ENCODE measurements around the gene OR2H2. TPM values are rescaled to one million over a fixed set of nuclear protein-coding genes. Genes with fewer than 3 reads are reported as not detected.

The OR2H2 gene
- total and polyA plus RNA-seq, 2 of the 13 experiments (the other 11 are each of a cell fraction or from before 2014, with no cell fraction given): not detected

- ATAC-seq: peak; percentile 79
- Histone ChIP-seq H3K27me3 (ENCODE audit: control insufficient read depth in 1 of 2, insufficient read depth in 2 of 2, low read length in 2 of 2) (peaks cover 4 to 61% of the 10 kb centered on the region in 2 experiments), H3K79me2 (ENCODE audit: insufficient read depth, low read length) (no peaks in the 10 kb centered on the region), H3K4me1 (ENCODE audit: insufficient read depth, low read length) (peaks cover 27% of the 10 kb centered on the region), H3K27ac (ENCODE audit: extremely low read length, insufficient read depth, low read length) (no peak within 1 kb of the TSS), H2AFZ (ENCODE audit: low read length) (no peak within 1 kb of the TSS), H3K4me2 (ENCODE audit: low read depth, low read length) (peak within 1 kb of the TSS; percentile 63), H3K9me3 (ENCODE audit: low read length) (no peaks in the 10 kb centered on the region), H3K9ac (ENCODE audit: insufficient read depth, low read depth, low read length) (peak within 1 kb of the TSS; percentile 24; the same call in 1 of the 2 replicates), H3K4me3 (replicated peaks in 1 of 3; ENCODE audit: insufficient read depth in 1 of 3, low read depth in 2 of 3, low read length in 3 of 3) (peak within 1 kb of the TSS; percentile 56 to 74 (median 65)), H3K36me3 (replicated peaks in 1 of 2; ENCODE audit: control insufficient read depth in 1 of 2, insufficient read depth in 2 of 2, low read length in 2 of 2) (no peaks in the 10 kb centered on the region), H4K20me1 (ENCODE audit: insufficient read depth, low read length) (no peaks in the 10 kb centered on the region; the same call in 1 of the 2 replicates)
- BruUV-seq (replicated peaks): no TSS peak
- FAIRE-seq: no peak
- 3% methylated on average over 56 of the region's 57 CpGs for WGBS (ENCODE audit: low lambda C conversion rate)
- in situ Hi-C loops (cut with HindIII; ENCODE audit: extremely low pct_ligation_motif_present, low pct_unique_long_range_greater_than_20kb) (no loop called here), intact Hi-C loops (cut with micrococcal nuclease; ENCODE audit: unreplicated experiment) (no loop called here)
- DNase-seq (ENCODE audit: low spot score): no peak
- ChIA-PET CTCF (ENCODE audit: low intra/inter-chr PET ratio, low total read pairs) (no interaction called here), POLR2A (interaction anchor here (0.8 to 1.1 kb wide), 2 partner anchors 15 to 709 kb away, joined by 3 to 4 read pairs; partner anchors contain the start of gene TRIM27)
- TF ChIP-seq CHCHD3 (CRISPR knock-in tag; IDR thresholded peaks at IDR 0.05): 0 out of 2 replicates have a peak, but pooled peaks have one; percentile 57
- TF ChIP-seq HNRNPK (IDR thresholded peaks at IDR 0.05; ENCODE audit: low read depth, low read length, poor library complexity, severe bottlenecking): peak; percentile 91
- no peak for TF ChIP-seq SMAD1 (CRISPR knock-in tag; IDR thresholded peaks at IDR 0.05; ENCODE audit: borderline replicate concordance, low read depth)
- 0 out of 2 replicates have a peak, but pooled peaks have one; percentile 31 for TF ChIP-seq HBP1 (CRISPR knock-in tag; IDR thresholded peaks at IDR 0.05; ENCODE audit: low read depth)
- no peak for TF ChIP-seq IKZF4 (CRISPR knock-in tag; IDR thresholded peaks at IDR 0.05; ENCODE audit: borderline replicate concordance, low read depth, not compliant biosample characterization)
- TF ChIP-seq MAZ (IDR thresholded peaks at IDR 0.05; ENCODE audit: borderline replicate concordance, low read depth, low read length): no peak
- TF ChIP-seq MAZ (CRISPR knock-in tag; IDR thresholded peaks at IDR 0.05; ENCODE audit: low read depth): peak; percentile 16; the same call in 1 of the 2 replicates
- TF ChIP-seq TEAD3 (CRISPR knock-in tag; optimal IDR thresholded peaks at IDR 0.05; ENCODE audit: borderline replicate concordance): no peak
- no peak for TF ChIP-seq ZNF577 (CRISPR knock-in tag; IDR thresholded peaks at IDR 0.05; ENCODE audit: borderline replicate concordance, low read depth)
- TF ChIP-seq PAWR (CRISPR knock-in tag; IDR thresholded peaks at IDR 0.05; ENCODE audit: borderline replicate concordance): no peak
- no peak for TF ChIP-seq CSRNP1 (CRISPR knock-in tag; IDR thresholded peaks at IDR 0.05)
- 0 out of 2 replicates have a peak, but pooled peaks have one; percentile 38 for TF ChIP-seq ZNF710 (CRISPR knock-in tag; IDR thresholded peaks at IDR 0.05; ENCODE audit: borderline replicate concordance)
- no peak for TF ChIP-seq MXD4 (CRISPR knock-in tag; IDR thresholded peaks at IDR 0.05)
- no peak for TF ChIP-seq TOPORS (CRISPR knock-in tag; IDR thresholded peaks at IDR 0.05)
- TF ChIP-seq MLX (CRISPR knock-in tag; IDR thresholded peaks at IDR 0.05): no peak
- peak; percentile 72; the same call in 1 of the 2 replicates for TF ChIP-seq GABPB1 (CRISPR knock-in tag; IDR thresholded peaks at IDR 0.05)
Observed at GRCh38 chr6:29632789-29633533, 48.0 kb downstream of the OR2H2 start, which contains the start of gene GABBR1. Gene GABBR1 (minus strand): TSS chr6:29633183. CDS start chr6:29632385, 798 bp downstream.

Measured in HepG2 (cell line).